RWPE1 (cell line): Measurements from ENCODE around the gene LCN15.

Source experiments
- CTCF ChIA-PET: fragments of 350-600 bp; sonication (Branson Sonifier 250); formaldehyde crosslinking; extraction: SDS; loops from one replicate; lab custom pipeline; 2021; lab: Yijun Ruan, JAX
- POLR2A ChIA-PET: fragments of 400-600 bp; formaldehyde crosslinking; extraction: SDS; loops from one replicate; lab custom pipeline; 2020; ENCODE audit warnings: antibody characterized with exemption; ENCODE audit not compliant: low non-redundant PET; lab: Yijun Ruan, JAX
- DNase-seq: peaks from one replicate; pipeline ENCODE4 v3.0.0; 2012; ENCODE audit warnings: low spot score
- H3K27ac ChIP-seq: fragments of 450-650 bp; 2 replicates; pipeline ENCODE4 v1.5.1; 2017
- TF ChIP-seq, protein P1 (sequence below): fragments of 450-650 bp; conservative IDR thresholded peaks from 2 replicates; pipeline ENCODE4 v1.5.1; 2017; ENCODE audit warnings: low read depth, mild to moderate bottlenecking

LCN15 gene

DNA sequence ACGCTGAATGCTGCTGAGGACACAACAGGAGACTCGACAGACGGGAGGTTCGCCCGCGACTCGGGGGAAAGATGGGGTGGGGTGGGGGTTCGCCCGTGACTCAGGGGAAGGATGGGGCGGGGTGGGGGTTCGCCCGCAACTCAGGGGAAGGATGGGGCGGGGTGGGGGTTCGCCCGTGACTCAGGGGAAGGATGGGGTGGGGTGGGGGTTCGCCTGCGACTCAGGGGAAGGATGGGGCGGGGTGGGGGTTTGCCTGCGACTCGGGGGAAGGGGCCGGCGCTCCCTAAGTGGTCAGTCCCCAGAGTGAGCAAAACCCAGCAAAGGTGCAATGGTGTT is 18.2 kb downstream of the LCN15 start:
- ChIA-PET POLR2A (no interaction called here), CTCF (no interaction called here)
- no peak for DNase-seq
- TF ChIP-seq, protein P1, sequence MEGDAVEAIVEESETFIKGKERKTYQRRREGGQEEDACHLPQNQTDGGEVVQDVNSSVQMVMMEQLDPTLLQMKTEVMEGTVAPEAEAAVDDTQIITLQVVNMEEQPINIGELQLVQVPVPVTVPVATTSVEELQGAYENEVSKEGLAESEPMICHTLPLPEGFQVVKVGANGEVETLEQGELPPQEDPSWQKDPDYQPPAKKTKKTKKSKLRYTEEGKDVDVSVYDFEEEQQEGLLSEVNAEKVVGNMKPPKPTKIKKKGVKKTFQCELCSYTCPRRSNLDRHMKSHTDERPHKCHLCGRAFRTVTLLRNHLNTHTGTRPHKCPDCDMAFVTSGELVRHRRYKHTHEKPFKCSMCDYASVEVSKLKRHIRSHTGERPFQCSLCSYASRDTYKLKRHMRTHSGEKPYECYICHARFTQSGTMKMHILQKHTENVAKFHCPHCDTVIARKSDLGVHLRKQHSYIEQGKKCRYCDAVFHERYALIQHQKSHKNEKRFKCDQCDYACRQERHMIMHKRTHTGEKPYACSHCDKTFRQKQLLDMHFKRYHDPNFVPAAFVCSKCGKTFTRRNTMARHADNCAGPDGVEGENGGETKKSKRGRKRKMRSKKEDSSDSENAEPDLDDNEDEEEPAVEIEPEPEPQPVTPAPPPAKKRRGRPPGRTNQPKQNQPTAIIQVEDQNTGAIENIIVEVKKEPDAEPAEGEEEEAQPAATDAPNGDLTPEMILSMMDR: no peak
- no peak overlapping the region for H3K27ac ChIP-seq

DNA sequence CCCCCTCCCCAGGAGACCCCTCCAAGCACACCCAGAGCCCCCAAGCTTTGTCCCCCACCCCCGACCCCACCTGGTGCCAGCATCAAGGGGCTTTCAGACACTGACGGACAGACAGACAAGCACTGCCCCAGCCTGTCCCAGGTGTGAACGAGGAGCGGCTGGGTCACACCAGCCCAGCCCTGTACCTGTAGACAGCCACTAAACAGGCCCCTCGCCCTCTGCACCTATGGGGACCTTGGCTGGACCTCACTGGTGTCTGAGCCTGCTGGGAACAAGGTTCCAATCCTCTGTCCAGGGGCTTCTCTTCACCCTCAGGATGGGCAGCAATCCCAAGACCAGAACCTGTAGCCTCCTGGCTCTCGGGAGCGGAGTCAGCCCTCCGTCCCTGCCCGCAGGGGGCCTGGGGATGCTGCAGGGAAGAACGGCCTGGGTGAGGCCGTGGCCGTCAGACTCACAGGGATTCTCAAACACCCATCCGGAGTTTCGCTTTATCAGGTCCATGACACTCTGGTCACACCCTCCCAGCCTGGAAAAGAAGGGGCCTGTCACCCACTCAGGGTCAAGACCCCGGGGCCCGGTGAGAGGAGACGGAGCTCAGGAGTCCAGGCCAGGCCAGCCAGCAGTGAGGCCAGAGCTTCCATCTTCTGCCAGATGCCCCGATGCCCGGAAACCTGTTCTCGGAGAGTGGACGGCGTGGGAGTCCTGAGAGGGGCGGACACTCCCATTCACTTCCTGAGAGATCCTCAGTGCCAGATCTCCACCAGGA is 18.7 kb downstream of the LCN15 start:
- CTCF ChIA-PET: interaction anchor here (0.6 to 0.8 kb wide), 3 partner anchors 9 to 199 kb away, joined by 3 to 5 read pairs (median 4); no protein-coding TSS in a partner anchor
- no peak for DNase-seq
- POLR2A ChIA-PET: no interaction called here
- no peak overlapping the region for H3K27ac ChIP-seq
- TF ChIP-seq, protein P1: no peak

DNA sequence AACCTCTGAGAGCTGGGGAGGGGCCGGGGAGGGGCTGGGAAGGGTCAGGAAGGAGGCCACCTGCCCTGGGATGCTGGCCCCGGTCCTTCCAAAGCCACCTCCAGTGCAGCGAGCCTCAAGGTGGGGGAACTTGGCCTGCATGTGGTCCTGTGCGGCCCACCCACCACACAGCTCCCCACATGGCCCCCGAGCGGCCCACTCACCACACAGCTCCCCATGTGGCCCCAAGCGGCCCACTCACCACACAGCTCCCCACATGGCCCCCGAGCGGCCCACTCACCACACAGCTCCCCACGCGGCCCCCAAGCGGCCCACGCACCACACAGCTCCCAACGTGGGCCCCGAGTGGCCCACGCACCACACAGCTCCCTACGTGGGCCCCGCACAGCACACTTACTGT is 19.5 kb downstream of the LCN15 start:
- no peak overlapping the region for H3K27ac ChIP-seq
- DNase-seq: no peak
- POLR2A ChIA-PET: no interaction called here
- CTCF ChIA-PET: interaction anchor here (0.5 to 0.8 kb wide), 3 partner anchors 25 to 381 kb away, joined by 3 to 5 read pairs (median 4); partner anchors contain the start of gene DNLZ
- TF ChIP-seq, protein P1: no peak

DNA sequence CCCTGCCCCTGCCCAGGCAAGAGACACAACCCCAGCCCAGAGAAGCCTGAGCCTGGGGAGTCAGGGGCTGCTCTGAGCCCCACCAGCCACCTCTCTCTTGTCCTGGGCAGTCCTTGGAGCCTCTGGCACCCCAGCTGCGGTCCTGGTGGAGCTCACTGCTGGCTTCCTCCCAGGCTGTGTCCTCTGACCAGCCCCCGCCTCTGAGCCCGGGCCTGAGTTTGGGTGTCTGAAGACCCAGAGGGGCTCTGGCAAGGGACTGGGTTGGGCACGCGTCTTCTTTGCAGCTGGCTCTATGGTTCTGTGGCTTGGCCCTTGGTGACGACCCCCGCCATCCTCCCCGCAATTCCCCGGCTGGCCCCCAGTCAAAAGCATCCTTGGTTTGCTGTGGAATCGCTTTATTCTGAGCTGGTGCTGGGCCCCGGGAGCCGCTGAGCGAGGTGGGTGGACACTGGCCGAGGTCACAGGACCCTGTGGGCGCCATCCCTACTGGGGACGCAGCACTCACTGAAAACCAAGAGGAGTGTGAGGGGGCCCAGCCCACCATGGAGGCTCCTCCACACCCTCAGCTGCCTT is 20.6 kb downstream of the LCN15 start:
- TF ChIP-seq, protein P1: no peak
- CTCF ChIA-PET: interaction anchor here (0.6 kb wide), 2 partner anchors 14 to 325 kb away, joined by 3 to 4 read pairs; no protein-coding TSS in a partner anchor
- no peak for DNase-seq

DNA sequence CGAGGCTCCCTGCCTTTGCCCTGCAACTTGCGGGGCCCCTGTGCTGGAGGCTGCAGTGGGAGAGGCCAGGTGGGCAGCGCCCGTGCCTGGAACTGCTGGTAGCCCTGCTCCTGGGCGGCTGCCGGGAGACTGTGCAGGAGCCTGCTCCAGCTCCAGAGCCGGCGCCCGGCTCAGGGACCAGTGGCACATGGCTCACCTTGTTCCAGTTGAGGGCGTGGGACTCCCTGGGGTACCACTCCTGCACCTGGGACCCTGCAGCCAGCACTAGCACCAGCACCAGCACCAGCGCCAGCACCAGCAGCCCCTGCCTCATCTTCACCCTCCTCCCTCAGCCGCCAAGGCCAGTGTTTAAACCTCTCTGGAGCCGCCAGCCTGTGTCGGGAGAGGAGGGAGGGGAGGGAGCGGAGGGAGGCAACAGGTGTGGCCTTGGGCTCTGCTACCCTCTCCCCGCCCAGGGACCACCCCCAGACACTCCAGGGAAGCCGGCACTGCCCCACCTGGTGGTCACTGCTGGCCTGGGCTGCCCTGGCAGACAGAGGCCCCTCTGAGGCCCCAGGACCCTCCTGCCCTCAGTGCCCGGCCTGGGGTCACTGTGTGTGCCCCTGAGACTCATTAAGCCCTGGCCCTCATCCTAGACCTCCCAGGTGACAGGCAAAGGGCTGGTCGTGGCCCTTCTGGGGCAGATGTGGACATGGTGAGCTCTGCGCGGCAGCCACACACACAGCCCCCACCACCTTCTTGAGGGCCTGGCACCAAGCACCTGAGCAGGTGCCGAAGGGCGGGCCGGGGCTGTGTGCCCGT is 21.5 kb downstream of the LCN15 start, which contains the start of gene LCN10:
Gene LCN10, minus strand, starts transcription at position 350 of the 801 bp plus-strand sequence. Its CDS starts 37 bp downstream, at position 313.
- TF ChIP-seq, protein P1: peak; percentile 64
- CTCF ChIA-PET: interaction anchor here (0.6 to 1.0 kb wide), 3 partner anchors 13 to 71 kb away, joined by 3 to 4 read pairs (median 3); no protein-coding TSS in a partner anchor
- no peak for DNase-seq
- no peak within 1 kb of the TSS for H3K27ac ChIP-seq
- POLR2A ChIA-PET: no interaction called here

More for the DNA sequence above, 20.6 kb downstream of the LCN15 start:
- no peak overlapping the region for H3K27ac ChIP-seq
- POLR2A ChIA-PET: no interaction called here
